ENCODE data around the gene CSMD2. TPM values are rescaled to one million over a fixed set of nuclear protein-coding genes. Genes with fewer than 3 reads are reported as not detected.

CSMD2 gene
- total RNA-seq, 2 experiments from 2014 or later, result not detected

GRCh38 chr1:33824971-33825370, 340.1 kb downstream of the CSMD2 start:
- no peaks in the 10 kb centered on the region for H3K9me3 Mint-ChIP-seq
- ChIA-PET CTCF (interaction anchor here (1.2 kb wide), 1 partner anchor 192 kb away, joined by 3 read pairs; no protein-coding TSS in a partner anchor), POLR2A (no interaction called here)
- ATAC-seq (no peak), DNase-seq (no peak)
- intact Hi-C loops (cut with micrococcal nuclease), result no loop called here
- H3K27me3 Mint-ChIP-seq, result peaks cover 18% of the 10 kb centered on the region
- H3K4me1 Mint-ChIP-seq (ENCODE audit: low read depth), result no peaks in the 10 kb centered on the region
- H3K4me3 Mint-ChIP-seq, result no peak overlapping the region
- no peak for TF ChIP-seq CTCF (IDR thresholded peaks at IDR 0.05)
- no peak overlapping the region for H3K27ac Mint-ChIP-seq
- H3K36me3 Mint-ChIP-seq (ENCODE audit: low read depth), result no peaks in the 10 kb centered on the region

- Mint-ChIP-seq H3K36me3 (ENCODE audit: low read depth) (no peaks in the 10 kb centered on the region), H3K9me3 (no peaks in the 10 kb centered on the region), H3K27ac (no peak overlapping the region), H3K4me1 (ENCODE audit: low read depth) (no peaks in the 10 kb centered on the region), H3K4me3 (no peak overlapping the region), H3K27me3 (peaks cover 17% of the 10 kb centered on the region)
- intact Hi-C loops (cut with micrococcal nuclease), result no loop called here
- DNase-seq (no peak), ATAC-seq (no peak)
- ChIA-PET POLR2A (no interaction called here), CTCF (no interaction called here)
- TF ChIP-seq CTCF (IDR thresholded peaks at IDR 0.05), result no peak
Measured at GRCh38 chr1:33824321-33824720, 340.7 kb downstream of the CSMD2 start.

- Mint-ChIP-seq H3K9me3 (no peaks in the 10 kb centered on the region), H3K4me1 (ENCODE audit: low read depth) (no peaks in the 10 kb centered on the region), H3K36me3 (ENCODE audit: low read depth) (no peaks in the 10 kb centered on the region), H3K4me3 (no peak overlapping the region), H3K27ac (no peak overlapping the region), H3K27me3 (peaks cover 14% of the 10 kb centered on the region)
- DNase-seq, result no peak
- intact Hi-C loops (cut with micrococcal nuclease), result no loop called here
- ChIA-PET CTCF (no interaction called here), POLR2A (no interaction called here)
- TF ChIP-seq CTCF (IDR thresholded peaks at IDR 0.05), result no peak
- ATAC-seq, result no peak
Measured at GRCh38 chr1:33823830-33824229, 341.2 kb downstream of the CSMD2 start.

GRCh38 chr1:33823401-33823800, 341.6 kb downstream of the CSMD2 start:
- no peak for TF ChIP-seq CTCF (IDR thresholded peaks at IDR 0.05)
- CTCF ChIA-PET, result no interaction called here

GRCh38 chr1:33822396-33822795, 342.6 kb downstream of the CSMD2 start:
- intact Hi-C loops (cut with micrococcal nuclease), result no loop called here
- TF ChIP-seq CTCF (IDR thresholded peaks at IDR 0.05), result no peak
- H3K27me3 Mint-ChIP-seq, result peaks cover 13% of the 10 kb centered on the region
- ChIA-PET POLR2A (no interaction called here), CTCF (no interaction called here)
- no peaks in the 10 kb centered on the region for H3K36me3 Mint-ChIP-seq (ENCODE audit: low read depth)
- DNase-seq (no peak), ATAC-seq (no peak)
- H3K4me3 Mint-ChIP-seq, result no peak overlapping the region
- no peaks in the 10 kb centered on the region for H3K9me3 Mint-ChIP-seq
- H3K4me1 Mint-ChIP-seq (ENCODE audit: low read depth), result no peaks in the 10 kb centered on the region
- no peak overlapping the region for H3K27ac Mint-ChIP-seq

More at GRCh38 chr1:33823401-33823800, 341.6 kb downstream of the CSMD2 start:
- intact Hi-C loops (cut with micrococcal nuclease), result no loop called here
- Mint-ChIP-seq H3K36me3 (ENCODE audit: low read depth) (no peaks in the 10 kb centered on the region), H3K27ac (no peak overlapping the region), H3K9me3 (no peaks in the 10 kb centered on the region), H3K4me3 (no peak overlapping the region), H3K27me3 (peaks cover 13% of the 10 kb centered on the region), H3K4me1 (ENCODE audit: low read depth) (no peaks in the 10 kb centered on the region)
- POLR2A ChIA-PET, result no interaction called here
- DNase-seq (no peak), ATAC-seq (no peak)
